ENCODE measurements around the gene GPAM.
"Not testable (repeated sequence)": the region's sequence is repeated elsewhere in the genome, so short reads cannot be mapped to it uniquely, and the experiment has no call there.

Gene GPAM, protein sequence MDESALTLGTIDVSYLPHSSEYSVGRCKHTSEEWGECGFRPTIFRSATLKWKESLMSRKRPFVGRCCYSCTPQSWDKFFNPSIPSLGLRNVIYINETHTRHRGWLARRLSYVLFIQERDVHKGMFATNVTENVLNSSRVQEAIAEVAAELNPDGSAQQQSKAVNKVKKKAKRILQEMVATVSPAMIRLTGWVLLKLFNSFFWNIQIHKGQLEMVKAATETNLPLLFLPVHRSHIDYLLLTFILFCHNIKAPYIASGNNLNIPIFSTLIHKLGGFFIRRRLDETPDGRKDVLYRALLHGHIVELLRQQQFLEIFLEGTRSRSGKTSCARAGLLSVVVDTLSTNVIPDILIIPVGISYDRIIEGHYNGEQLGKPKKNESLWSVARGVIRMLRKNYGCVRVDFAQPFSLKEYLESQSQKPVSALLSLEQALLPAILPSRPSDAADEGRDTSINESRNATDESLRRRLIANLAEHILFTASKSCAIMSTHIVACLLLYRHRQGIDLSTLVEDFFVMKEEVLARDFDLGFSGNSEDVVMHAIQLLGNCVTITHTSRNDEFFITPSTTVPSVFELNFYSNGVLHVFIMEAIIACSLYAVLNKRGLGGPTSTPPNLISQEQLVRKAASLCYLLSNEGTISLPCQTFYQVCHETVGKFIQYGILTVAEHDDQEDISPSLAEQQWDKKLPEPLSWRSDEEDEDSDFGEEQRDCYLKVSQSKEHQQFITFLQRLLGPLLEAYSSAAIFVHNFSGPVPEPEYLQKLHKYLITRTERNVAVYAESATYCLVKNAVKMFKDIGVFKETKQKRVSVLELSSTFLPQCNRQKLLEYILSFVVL

DNA sequence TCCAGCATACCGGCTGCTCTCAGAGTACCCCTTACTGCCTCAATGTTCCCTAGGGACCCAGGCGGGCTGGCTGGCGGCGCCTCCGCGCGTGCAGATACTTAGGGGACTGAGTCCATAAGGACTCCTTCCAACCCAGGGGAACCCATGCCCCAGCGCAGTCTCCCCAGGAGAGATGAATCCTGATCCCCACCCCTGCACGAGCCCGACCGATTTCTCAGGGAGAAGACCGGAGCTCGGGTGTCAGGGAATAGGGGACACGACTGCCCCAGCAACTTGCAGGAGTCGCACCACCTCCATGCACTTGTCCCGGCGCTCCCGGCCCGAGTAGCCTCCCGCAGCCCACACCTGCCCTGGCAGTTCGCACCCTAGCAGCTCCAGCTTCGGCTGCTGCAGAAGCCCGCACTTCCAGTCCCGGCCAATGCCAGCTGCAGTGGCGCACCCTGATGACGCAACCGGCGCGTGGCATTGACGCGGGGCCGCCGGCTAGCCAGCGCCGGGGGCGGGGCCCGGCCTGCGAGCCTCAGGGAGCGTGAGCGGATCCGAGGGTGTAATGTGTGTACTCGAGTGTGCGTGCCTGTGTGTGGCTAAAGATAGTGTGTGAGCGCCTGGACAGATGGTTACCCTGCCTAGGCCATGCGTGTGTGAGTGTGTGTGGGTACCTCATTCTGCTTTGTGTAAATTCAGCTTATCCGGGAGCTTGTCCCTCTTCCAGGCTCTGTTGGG is at the start of gene GPAM:
TSS of gene GPAM (minus strand) at position 437 of the 723 bp plus-strand sequence. CDS start 1,981 bp downstream, outside the sequence.
- DNase-seq: peak; percentile 100

DNA sequence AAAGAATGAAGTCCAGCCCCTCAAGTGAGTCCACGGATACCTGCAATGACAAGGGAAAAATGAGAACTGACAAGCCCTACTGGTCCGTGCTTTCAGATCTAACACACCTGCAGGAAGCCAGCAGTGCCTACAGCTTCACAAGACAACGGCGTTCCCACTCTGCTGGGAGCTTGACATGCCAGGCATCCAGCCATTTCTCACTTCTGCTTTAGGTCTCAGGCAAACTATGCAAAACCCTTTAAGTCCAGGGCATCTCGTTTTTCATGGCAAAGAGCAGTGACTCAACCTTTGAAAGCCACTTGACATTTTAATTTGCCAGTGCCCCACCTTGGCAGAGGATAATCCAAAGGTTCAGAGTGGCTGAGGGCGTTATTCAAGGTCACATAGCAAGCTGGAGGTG is 49.1 kb upstream of the GPAM start:
- no peak for DNase-seq

DNA sequence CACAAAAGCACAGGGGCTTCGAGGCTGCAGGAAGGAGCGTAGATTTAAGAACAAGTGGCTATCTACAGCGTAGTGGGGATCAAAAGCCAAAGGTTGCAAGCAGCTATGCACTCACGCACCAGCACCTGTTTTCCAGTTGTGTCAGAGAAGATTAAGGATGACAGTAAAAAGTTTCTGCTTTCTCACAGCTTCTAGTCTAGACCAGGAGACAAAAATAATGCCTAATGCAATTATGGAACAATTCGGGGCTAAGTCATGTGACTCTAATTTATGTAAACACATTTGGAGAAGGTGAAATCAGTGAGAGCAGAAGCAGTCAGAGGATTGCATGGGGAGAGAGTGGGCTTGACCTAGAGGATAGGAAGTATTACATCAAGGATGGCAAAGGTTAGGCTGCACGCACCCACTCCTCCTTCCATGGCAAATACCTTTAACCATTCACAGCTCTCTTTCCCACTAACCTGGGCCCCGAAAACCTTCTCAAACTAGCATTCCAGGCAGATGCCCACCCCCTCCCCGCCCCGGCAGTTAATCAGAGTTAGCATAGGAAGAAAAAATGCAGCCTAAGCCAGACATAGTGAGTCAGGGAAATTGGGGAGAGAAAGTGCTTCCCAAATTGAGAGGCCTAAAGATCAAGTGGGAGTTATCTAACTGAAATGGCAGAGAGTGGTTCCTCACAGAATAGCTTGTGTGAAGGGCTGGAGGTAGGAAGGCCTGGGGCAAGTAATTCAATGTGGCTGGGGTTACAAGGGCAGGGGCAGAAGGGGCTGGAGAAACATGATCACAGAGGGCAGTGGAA is 48.2 kb upstream of the GPAM start:
- DNase-seq: no peak

DNA sequence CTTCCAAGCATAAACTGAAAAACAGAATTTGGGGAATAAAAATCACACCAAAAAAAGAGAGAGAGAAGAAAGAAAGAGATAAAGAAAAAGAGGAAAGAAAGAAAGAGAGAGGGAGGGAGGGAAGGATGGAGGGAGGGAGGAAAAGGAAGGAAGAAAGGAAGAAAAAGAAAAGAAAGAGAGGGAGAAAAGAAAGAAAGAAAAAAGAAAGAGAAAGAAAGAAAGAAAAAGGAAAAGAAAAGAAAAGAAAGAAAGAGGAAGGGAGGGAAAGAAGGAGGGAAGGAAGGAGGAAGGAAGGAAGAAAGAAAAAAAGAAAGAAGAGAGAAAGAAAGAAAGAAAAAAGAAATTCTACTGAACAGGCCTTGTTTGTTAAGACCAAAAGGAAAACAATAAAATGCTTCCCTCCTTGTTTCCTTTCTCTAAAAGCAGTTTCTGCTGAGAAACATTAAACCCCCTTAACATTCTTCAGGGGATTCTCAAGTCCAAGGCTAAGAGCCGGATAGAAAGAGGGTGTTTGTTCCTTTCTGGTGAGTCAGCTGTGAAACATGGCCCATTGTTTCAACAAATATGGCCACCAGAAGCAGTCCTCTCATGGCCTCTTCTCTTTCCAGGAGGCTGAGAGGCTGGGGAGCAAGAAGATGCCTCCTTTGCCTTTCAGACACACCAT is 46.9 kb upstream of the GPAM start:
- no peak for DNase-seq

DNA sequence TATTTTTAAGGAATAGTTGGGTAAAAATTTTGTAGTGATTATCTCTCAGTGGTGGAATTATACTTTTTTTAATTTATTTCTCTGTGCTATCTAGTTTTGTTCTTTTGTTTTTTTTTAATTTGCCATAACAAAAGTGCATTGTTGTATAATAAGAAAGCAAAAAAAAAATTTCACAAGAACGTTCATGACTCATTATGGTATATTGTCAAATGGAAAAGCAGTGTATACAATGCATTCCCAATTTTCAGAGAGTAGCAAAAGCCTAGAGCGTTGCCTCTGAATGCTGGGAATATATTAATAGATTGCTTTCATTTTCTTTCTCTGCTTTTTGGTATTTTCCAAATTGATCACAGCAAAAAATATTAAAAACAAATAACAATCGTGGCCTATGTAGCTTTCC is 46.3 kb upstream of the GPAM start:
- no peak for DNase-seq

DNA sequence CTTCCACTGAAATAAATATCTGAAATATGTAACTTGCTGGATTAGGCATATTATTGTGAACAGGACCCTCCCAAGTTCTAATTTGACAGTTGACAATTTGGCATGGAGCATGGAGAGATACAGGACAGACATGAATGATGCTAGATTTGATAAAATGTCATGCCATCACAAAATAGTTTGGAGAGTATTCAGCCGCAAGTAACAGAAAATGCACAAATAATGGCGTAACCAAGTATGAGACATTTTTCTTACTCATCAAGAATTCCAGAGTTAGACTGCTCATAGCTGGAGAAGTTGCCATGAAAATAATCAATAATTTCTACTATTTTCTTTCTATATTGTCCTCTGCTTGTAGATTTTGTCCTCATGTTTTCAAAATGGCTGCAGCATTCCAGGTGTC is 45.5 kb upstream of the GPAM start:
- no peak for DNase-seq

DNA sequence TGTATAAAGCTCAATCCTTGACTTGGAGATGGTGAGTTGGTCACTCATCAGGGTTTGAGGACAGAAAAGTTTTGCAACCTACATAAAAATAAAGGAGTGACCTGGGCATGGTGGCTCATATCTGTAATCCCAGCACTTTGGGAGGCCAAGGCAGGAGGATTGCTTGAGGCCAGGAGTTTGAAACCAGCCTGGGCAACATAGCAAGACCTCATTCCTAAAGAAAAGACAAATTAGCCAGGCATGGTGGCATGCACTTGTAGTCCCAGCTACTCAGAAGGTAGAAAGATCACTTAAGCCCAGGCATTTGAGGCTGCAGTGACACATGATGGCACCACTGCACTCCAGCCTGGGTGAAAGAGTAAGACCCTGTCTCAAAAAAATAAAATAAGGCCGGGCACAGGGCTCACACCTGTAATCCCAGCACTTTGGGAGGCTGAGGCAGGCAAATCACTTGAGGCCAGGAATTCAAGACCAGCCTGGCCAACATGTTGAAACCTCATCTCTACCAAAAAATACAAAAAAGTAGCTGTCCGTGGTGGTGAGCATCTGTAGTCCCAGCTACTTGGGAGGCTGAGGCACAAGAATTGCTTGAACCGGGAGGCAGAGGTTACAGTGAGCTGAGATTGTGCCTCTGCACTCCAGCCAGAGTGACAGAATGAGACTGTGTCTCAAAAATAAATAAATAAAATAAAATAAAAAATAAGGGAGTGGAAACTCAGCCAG is 45.0 kb upstream of the GPAM start:
- not testable (repeated sequence) for DNase-seq

DNA sequence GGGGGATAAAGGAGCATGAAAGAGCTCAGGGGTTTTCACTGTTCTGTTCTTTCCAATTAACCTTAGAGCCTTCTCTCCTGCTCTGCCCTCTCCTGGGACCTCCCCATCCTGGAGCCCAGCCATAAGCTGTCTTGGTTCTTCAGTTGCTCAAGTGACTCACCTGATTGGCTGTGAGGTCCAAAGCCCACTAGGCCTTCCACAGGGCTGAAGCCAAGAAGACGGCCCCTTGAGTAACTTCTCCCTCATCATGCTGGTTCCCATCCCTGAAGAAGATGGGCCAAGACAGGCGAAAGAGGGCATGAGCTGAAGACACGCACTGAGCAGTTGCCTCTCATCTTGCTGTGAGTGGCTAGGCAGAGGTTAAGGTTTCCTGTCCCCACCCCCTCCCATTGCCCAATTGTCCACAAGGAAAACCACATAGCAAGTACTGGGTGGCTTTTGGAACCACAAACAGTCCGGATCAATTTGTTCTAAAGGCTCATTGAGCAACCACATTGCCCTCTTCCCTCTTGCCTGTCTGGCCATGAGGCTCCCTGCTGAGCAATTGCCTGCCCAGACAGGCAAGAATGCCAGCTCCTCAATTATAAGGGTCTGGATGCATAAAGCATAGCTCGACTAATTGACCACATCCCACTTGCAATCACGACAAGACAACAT is 43.9 kb upstream of the GPAM start:
- no peak for DNase-seq

DNA sequence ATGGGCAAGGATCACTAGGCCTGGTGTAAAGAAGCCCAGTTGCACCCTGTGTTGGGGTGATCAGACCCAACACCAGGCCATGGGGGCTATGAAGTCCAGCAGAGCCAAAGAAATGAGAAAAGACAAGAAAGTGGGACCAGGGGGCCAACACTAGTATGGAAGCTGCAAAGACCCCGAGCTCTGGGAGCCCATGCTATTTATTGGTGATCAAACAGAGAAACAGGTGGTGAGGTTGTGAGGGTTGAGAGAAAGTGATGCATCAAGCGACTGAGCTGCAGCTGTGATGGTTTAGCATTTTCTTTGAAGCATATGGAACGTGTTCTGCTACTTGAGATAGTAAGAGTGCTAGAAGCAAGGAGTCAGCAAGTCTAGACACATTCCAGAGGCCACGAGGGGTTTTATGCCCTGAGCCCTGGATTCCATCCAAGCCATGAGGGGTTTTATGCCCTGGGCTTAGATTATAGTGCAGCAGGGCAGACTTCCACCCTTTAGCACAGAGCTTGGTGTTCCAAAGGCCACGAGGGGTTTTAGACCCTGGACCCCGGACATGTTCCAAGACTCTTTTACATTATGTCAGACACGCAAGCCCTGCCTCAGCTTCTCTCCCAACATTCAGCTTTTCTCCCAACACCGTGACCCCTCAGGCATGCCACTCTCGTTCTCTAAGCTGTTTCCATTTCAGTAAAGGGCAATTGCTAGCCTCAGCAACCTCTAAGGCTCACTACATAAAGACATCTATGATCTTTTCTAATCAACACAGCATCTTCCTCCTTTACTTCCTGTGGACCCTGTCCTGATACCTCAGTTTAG is 43.1 kb upstream of the GPAM start:
- DNase-seq: no peak

DNA sequence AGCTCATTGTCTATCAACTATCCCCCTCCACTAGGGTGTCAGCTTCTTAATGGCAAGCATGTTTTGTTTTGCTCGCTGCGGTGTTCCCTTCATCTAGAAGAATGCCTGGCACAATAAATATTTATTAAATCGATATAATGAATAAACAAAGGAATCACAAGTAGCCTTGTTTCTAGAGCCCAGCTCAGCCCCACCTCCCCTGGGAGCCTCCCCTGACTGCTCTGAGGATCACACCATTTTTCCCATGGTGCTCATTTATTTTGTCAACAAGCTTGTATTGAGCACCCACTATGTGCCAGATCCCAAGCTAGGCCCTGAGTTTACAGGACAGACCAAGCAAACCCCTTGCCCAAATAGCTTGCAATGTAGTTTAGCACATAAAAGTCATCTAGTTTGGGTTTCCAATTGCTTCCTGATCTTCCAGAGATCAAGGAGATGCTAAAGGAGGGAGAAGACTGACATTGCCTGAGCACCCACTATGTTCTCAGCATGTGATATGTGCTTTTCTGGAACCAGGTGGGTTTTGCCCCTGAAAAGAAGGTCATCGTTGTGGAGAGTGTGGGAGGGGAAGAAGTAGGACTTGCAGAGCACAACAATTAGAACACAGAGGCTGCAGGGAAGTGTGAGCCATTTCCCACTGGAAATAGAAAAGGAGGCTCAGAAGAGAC is 42.3 kb upstream of the GPAM start:
- DNase-seq: no peak

DNA sequence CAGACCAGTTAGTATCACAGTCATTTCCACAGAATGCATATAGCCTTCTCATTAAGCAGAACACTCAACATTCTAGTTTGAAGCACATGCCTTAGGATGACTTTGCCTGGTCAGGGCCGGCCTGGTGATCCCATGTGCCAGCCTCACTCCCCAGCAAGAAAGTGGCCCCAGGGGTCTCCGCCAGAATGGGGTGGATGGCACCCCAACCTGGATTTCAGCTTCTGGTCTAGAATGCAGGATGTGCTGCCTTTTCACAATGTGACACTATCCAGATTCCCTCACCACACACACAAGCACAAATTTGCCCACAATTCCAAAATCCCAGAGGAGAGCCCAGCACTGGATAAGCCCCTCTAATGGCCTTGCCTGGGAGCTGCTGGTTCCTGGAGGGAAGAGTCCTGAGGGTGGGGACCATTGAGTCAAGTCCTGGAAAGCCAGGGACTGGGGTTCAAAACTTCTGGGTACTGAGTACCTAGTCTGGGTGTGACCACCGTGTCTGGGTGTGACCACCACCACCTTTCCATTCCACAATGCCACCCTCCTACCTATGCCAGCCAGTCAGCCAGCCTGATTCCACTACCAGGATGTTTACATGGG is 41.5 kb upstream of the GPAM start:
- DNase-seq: no peak

DNA sequence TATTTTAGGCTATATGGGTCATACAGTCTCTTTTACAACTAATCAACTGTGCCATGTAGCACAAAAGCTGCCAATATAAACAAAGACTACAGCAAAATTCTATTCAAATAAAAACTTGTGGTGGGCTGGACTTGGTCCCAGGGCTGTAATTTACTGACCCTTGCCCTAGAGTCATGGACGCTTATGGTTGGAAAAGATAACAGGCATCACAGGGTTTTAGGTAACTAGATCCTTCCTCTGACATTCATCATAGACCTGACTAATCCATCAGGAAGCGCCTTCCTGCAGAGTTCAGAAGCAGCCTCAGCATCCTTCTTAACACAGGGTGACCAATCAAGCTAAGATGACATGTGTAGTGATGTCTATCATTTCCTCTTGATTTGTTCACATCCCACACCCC is 40.2 kb upstream of the GPAM start:
- DNase-seq: no peak

DNA sequence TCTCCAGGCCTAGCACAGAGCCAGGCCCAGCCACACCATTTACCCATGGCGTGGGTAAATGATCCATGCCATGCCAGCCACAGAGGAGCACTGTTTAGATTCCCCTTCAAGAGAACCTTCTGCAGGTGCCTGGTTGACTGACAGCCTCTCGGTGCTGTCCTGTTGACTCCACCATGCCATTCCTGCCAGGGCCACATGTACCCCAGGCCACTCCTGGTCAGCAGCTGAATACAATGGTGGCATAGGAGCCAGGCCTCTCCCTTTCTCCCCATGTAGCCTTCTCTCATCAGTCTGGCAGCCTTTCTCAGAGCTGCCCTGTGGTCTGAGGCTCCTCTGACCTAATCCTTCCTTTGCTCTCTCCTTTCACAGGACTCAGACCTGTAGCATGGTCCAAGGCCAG is 39.2 kb upstream of the GPAM start:
- DNase-seq: no peak

DNA sequence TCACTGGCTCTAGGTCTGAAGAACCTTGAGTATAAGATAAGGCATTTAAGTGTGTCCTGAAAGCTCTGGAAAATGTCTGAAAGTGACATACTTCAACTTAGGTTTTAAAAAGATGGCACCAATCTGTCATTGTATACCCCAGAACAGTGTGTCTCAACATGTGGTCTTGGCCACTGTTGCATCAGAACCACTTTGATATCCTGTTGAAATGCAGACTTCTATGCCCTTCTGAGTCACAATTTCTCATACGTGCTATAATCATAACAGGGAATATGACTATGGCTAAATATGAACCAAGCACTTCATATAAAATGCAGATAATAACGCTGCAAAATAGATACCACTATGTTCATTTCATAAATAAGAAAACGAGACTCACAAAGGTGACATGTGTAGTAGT is 38.0 kb upstream of the GPAM start:
- DNase-seq: no peak

DNA sequence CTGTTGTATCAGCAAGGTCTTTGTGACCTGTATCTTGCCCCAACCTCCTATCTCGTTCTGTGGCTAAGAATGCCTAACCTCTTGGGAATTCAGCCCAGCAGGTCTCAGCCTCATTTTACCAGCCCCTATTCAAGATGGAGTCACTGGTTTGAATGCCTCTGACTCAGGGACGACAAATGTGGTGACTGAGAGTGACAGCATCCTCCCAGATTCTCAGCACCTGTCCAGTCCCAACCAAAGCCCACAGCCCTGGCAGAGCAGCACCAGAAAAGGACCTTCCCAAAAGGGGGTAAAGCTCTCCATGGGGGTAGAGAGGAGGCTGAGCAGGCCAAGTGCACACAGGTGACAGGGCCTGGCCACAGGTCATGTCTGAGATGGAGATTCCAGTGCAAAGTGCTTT is 35.4 kb upstream of the GPAM start:
- no peak for DNase-seq

DNA sequence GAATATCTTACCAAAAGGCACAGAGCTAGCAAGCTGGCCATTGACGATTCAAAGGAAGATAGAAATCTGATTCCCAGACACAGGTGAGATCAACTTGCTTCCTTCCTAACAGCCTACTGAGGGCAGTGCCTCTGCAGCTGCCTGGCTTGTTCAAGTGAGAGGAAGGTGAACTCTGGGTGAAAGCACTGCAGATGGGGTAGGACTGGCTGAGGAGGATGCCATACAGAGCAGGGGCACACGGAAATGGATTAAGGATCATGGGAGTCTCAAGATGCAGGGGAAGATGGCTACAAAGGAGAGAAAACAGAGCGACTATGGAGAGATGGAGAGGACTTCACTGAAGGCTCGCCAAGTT is 34.4 kb upstream of the GPAM start:
- no peak for DNase-seq

DNA sequence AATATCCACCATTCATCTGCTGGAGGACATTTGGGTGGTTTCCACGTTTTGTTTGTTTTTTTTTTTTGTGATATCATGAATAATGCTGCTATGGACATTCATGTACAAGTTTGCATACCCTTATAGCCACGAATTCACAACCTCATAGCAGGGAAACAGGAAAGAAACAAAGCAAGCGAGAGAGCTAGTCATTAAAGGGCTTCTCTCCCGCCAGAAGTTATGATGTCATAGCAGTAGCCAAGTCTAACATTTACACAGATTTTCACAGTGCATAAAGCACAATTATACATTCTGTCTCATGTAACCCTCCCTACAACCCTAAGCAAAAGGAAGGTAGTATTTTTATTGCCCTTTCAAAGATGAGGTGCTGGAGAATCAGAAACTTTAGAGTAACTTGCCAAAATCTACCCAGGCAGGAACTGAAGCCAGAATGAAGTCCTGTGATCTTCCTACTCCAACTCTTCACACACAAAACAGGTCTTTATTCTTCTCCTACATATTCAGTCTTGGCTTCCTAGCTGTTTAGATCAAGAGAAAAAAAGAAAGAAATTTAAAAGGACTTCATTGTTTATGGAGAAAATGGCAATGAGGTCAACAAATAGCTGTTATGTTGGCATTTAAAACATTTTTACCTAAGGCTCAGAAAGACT is 33.9 kb upstream of the GPAM start:
- no peak for DNase-seq

DNA sequence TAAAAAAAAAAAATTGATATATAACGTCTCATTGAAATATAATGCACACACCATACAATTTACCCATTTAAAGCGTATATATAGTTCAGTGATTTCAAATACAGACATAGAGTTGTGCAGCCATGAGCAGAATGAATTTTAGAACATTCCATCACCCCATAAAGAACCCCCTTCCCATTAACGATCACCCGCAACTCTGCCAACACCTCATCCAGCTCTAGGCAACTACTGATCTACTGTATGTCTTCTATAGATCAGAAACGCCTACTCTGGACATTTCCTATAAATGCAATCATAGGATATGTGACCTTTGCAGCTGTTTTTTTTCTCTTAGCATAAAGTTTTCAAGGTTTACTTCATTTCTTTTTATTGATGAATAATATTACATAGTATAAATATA is 33.4 kb upstream of the GPAM start:
- DNase-seq: no peak

DNA sequence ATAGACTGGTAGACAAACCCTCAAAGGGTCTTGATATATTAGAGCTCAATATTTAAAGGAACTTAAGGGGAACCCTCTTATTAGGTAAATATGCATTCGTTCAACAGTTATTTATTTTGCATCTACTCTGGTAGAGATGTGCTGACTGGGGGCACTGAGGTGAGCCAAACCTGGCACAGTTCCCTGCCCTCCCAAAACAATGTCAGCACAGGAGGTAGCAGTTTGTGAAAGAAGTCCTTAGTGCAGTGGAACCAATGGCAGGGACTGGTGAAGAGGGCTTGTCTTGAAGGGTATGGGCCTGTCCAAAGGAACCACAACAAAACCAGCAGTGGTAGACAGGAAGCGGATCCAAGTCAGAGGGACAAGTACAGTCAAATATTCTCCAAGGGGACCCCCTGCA is 32.6 kb upstream of the GPAM start:
- DNase-seq: no peak
